GM18508 (cell line): ENCODE measurements around the gene RPH3AL.

Experiments used
- ATAC-seq: cut with Tn5 transposase; IDR thresholded peaks from one replicate; pipeline ENCODE4 v1.9.1; 2021; ENCODE audit warnings: moderate number of reproducible peaks; ENCODE audit not compliant: insufficient read depth, unreplicated experiment

RPH3AL gene

DNA sequence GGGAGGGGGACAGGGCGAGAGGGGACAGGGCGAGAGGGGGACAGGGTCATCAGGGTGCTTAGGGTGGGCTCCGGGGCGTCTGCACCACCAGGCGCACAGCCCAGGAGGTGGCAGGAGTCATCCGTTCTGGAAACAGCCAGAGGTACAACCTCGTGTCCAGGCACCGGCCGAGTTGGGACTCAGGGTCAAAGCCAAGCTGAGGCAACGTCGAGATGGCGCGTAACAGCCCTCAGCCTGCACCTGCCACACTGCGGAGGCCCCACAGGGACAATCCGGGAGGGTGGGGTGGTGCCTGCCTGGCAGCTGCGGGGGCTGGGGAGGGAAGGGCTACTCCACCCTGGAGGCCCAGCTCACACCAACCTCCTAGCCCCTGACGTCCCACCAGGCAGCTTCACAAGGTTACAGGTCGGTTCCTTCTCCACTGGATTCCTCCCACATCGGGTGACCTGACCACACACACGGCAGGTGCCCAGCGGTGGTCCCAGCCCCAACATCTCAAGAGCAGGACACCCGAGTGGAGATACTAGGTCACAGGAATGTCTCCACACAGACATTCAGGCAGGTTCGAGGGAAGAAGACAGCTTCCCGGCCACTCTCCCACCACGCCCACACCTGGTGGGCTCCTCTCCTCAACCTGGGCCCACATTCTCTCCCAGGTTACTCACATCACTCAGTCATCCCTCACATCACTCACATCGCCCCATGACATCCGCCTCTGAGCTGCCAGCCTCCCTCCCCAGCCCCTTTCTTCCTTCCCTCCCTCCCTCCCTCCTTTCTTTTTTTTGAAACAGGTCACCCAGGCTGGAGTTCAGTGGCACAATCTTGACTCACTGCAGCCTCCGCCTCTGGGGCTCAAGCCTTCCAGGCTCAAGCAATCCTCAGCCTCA lies 47.3 kb downstream of the RPH3AL start:
- ATAC-seq = no peak

DNA sequence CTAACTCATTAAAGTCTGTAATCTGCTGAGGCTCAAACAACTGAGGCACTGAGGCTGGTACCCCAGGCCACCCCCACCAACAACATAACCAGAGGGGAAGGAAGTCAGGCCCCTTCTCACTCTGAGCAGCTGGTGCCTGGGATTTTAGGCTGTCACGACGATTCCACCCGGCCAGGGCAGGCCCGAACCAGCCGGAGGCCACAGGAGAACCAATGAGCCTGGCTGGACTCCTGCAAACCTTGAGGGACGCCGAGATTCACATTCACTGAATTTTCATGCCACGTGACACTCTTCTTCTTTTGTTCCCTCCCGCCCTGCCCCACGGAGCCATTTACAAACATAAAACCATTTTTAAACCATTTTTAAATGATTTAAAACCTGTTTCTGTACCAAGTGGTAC lies 48.1 kb downstream of the RPH3AL start:
- ATAC-seq = no peak

DNA sequence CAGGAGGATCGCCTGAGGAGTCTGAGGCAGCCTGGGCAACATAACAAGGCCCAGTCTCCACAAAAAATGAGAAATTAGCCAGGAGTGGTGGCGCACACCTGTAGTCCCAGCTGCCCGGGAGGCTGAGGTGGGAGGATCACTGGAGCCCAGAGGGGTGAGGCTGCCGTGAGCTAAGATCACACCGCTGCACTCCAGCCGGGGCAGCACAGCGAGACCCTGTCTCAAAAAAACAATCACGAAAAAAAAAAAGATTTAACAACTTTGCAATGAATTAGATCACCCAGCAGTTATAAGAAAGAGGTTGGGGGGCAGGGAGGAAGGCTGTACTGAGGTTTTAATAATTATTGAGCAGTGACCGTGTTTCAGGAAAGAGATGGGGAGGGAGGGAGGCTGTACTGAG lies 49.4 kb downstream of the RPH3AL start:
- ATAC-seq = no peak

DNA sequence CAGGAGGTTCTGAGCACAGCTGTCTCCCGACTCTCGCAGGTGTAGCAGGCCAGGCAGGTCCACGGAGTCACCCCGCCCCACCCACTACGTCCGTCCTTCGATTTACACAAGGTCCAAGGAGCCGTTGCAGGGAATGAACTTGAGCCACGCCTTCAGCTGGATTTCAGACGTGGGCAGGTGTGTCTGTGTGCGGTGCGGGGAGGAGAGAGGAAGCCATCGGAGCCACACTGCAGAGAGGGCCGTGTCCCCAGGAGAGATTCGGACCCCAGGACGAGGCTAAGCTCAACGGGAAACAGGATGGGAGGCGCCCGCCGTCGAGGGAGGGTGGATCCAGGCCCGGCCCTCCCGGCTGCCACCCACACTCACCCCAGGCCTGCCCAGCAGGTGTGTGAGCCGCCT lies 50.3 kb downstream of the RPH3AL start:
- ATAC-seq = no peak

DNA sequence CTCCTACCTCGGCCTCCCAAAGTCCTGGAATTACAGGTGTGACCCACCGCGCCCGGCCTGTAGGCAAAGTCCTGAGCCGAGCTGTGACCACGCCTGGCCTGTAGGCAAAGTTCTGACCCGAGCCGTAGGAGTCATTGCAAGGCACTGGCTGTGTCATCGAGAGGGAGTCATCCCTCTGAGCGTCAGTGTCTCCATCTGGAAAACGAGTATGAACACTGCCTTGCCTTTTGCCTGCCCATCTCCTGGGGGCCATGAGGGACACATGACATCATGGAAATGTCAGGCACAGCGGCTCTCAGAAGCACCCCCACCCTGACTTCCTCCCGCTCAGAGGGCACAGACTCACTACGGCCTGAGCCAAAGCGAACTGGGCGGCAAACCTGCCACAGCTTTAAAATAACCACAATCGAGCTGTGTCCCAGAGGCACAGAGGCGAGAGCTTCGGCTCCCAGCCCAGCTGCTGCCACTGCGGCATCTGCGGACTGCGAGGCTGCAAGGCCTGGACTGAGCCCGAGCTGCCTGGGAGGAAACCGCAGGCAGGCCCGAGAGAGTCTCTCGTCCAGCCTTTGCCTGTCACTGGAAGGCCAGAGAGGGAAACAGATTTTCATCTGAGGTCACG lies 50.8 kb downstream of the RPH3AL start:
- ATAC-seq = no peak

DNA sequence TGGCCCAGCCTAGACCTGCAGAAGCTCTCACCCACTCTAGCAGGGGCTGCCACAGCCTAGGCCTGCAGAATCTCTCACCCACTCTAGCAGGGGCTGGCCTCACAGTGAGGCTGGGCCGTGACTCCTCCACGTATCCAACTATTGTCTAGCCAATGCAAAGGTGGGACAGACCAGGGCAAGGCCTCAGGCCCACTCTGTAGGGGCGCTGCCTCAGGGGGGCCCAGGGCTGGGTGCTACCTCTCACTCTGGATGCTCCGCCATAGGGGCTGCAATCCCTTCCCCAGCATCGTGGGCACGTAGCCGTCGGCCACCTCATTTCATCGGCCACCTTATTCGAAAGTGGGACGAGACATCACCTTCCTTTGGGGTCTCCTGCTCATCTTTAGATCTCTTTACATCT lies 51.7 kb downstream of the RPH3AL start:
- no peak for ATAC-seq

DNA sequence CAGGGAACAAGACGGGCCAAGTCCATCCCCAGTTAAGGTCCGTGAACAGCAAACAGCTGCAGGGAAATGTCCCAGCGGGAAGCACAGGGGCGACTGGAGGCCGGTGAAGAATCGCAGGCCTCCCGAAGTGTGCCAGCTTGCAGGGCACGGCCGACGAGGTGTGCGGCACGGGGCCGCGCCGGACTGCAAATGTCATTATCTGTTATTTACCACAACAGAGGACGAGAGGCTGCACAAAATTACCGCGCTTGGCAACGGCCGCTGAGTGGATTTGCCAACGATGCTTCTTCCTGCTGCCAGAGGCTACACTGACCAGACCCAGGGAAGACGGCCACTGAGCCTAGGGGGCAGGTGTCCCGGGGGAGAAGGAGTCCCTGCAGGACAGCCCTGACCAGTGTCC lies 53.1 kb downstream of the RPH3AL start:
- ATAC-seq = no peak

DNA sequence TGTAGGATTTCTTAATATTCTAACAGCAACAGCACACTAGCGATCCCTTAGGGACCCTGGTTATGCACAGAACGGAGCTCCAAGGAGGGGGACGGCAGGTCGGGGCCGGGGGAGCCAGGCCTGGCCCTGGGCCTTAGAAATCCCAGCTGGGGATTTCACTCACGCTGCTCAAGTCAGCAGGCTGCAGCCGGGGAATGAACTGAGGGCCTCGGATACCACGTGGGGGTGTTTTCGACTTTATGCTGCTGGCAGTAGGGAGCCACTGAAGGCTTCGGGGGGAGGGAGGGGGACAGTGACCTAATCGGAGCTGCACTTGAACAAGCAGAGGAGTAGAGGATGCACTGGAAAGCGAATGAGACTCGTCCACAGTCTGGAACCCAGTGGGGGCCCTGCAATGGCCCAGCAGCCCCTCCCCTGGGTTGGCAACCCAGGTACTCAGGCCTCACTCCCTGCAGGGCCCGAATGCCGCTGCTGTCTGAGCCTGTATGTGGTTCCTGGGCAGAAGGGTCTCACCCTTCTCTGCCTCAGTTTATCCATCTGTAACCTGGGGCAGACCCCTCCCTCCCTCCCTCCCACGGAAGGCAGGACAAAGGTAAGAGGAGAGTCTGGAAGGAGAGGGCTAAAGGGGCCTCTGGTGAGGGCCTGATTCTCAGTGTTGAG lies 53.7 kb downstream of the RPH3AL start:
- ATAC-seq = no peak

DNA sequence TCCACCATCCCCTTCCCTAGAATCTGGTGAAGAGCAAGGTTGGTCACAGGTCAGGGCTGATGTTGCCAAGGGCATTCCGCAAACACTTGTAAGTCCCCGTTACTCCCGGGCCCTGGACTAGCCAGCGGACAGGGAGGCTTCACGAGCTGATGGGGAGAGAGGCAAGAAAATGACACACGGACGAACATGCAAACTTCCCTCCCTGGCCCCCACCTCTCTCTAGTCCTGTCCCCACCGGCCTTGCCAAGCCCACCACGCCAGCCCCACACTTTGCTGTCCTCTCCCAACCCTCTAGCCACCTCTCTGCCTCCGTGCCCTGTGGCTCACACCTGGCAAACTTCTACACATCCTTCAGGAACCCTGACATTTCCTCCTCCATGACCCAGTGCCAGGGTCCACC lies 54.8 kb downstream of the RPH3AL start:
- ATAC-seq = no peak

DNA sequence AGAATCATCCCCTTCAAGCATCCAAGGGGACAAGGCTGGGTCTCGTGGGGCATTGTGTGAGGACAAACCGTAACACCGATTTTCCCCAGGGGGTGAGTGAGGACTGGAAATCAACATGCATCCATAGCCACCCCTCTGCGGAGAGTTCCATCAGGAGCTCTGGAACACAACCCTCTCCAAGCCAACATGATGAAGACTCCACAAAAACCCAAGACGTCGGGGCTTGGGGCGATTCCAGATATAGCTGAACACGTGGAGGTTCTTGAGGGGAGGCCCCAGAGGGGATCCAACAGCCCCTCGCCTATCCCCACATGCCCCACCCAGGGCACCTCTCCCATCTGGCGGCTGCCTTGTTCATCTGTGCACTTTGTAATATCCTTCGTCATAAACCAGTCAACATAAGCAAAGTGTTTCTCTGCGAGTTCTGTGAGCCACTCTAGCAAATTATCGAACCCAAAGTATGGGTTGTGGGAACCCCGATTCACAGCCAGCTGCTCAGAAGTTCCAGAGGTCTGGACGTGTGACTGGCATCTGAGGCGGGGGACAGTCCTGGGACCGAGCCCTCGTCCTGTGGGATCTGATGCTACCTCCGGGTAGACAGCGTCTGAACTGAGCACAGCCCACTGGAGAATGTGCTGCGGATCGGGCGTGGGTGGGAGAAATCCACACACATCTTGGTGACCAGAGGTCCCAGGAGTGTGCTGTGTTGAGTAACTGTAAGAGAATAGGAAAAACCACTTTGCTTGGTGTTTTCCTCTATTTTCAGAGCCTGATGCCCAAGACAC lies 55.5 kb downstream of the RPH3AL start:
- no peak for ATAC-seq

DNA sequence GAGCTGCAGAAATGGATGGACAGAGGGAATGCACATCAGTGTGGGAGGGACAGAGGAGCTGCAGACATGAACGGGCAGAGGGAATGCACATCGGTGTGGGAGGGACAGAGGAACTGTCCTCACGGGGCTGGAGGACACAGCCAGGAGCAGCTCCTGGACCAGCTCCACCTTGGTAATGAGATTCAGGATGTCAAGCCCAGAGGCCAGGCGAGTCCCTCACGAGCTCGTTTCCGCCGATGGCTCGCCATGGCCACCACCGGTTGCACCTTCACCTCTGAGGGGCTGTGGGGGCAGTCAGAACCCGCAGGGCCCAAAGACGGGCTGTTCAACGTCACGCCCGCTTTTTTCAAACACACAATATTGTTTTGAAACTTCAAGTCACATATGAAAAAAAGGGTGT lies 56.2 kb downstream of the RPH3AL start:
- no peak for ATAC-seq

DNA sequence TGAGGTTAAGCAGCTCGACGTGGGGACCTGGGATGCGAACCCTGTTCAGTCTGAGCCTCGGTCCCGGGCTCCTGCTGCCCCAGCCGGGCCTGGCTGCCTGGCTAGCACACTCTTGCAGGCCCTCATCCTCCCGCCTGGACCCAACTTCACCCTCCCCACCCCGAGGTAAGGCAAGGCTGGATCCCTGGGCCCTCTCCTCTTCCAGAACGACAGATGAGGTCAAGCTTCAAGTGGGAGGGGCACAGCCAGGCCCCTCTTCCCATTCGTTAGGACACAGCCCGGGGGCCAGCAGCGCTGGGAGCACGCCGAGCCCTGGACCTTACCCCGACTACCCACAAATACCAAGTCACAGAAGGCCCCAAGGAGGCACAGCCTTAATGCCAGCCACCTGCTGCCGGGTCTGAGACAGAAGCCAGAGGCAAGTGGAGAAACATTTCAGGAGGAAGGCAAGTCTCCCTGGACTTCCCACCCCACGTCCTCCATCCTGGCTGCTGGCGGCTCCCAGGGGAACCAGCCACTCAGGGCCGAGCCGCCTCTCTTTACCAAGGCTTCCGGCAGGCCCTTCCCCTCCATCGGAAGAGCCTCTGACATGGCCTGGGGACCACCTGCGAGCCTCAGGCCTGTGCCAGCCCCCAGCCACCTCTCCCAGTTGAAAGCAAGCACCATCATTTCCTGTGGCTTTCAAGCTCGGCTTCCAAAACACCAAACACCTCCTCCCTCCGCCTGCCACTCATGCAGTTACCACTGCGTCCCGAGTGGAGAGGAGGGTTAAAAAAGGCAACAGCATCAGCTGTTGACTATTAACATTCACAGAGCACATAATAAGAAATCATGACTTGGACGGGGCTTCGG lies 59.9 kb downstream of the RPH3AL start:
- ATAC-seq = no peak

DNA sequence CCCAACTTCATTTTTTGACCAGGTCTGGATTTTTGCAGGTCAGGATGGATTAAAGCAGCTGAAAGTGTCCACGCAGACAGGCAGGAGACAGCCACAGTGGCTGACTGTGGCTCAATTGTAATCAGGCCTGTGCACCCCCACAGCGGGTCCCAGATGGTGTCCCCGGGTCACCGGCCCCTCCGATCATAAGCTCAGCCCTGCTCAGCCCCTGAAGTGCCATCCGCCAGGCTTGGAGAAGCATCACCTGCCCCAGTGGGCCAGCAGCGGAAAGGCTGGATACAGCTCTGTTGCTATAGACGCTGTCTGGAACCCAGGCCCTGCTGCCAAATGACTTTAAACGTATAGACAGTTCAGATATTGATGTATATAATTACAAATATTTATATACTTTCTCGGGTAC lies 60.6 kb downstream of the RPH3AL start:
- no peak for ATAC-seq

DNA sequence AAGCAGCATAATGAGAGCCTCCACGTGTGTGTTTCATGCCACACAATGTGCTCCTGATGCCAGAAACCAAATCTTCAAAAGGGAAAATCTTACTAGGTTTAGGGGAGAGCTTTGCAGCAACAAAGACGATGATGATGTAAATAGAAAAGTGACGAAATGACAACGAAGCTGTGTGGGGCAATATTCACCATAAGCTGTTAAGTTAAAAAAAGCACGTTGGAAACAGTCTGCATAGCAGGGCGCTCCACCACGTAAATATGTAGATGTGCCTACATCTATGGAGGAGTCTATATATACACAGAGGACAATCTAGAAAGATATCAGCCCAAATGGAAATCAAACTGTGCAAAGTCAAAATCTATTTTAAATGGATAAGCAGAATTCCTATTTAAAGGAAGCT lies 61.0 kb downstream of the RPH3AL start:
- no peak for ATAC-seq

DNA sequence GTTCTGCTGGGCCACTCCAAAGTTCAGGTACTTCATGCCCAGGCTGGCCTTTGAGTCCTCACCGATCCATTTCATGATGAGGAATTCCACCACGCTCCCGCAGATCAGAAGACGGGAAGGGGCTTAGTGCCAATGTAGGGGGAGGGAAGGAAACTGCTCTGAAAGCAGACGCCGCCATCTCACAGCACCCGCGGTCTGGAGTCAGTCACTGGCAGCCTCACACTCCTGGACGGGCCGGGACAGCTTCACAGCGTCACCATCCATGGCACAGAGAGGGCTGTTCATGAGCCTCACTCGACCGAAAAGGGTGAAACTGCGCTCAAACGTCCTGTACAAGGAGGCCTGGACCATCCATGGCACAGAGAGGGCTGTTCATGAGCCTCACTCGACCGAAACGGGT lies 62.0 kb downstream of the RPH3AL start:
- no peak for ATAC-seq

DNA sequence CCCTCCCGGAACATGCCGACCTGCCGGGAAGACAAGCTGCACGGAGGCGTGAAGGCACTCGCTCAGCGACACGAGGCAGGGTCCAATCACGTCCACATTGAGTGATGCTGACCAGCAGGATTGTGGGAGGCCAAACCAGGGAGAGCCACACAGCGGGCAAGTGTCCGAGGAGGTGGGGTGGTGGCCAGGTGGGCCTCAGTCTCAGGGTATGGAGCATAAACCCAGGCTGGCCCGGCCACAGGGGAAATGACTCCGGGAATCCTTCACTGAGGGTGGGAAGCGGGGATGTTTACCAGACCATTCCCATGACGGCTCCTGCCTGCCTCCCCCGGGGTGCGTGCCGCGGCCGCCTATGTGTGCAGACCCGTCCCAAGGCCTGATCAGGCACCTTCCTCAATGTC lies 62.5 kb downstream of the RPH3AL start:
- no peak for ATAC-seq

DNA sequence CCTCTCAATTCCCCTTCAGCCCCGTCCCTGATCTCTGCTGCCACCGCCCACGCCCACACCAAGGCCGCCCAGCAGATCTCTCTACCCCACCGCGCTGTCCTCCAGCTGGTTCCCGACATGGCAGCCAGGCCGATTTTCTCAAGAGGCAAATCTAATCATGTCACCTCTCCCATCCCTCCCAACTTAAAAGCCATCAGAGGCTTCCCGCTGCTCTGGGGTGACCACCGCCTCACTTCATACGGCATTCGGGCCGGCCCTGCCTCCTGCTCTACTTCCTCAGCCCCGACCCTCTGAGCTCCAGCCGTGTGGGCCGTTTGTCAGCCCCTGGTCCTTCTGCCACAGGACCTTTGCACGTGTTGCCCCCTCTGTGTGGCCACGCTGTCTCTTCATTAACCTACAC lies 63.2 kb downstream of the RPH3AL start:
- ATAC-seq = no peak

DNA sequence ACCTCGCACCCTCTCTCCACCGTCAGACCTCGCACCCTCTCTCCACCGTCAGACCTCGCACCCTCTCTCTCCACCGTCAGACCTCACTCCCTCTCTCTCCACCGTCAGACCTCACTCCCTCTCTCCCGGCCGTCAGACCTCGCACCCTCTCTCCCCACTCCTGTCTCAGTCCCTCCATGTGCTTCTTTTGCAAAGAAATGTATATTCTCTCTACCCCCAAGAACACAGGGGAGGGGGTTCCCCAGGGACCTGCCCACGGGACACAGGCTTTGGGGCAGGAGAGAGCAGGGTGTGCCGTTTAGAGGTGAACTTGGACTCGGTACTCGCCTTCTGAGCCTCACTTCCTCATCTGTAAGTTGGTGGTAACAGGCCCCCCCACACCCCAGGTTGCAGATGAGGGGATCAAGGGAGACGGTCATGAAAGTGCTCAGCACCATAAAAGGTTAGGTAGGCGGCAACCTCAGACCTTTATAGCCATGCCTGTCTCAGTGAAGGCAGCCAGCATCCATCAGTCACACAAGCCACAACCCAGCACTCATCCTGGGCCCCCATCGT lies 63.7 kb downstream of the RPH3AL start:
- no peak for ATAC-seq

DNA sequence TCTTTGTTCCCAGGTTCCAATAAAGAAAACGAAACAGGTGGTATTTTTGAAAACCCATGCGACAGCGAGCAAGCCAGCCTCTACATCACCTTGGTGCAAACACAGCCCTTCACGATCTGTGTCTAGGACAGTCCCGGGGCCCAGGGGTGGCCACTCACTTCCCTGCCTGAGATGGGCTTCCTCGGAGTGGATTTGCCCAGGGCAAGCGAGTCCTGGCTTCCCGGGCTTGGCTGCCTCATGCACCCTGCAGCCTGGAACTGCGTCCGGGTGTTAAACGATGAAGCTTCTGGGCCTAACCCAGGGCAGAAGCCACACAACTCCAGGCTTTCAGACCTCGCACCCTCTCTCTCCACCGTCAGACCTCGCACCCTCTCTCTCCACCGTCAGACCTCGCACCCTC lies 66.0 kb downstream of the RPH3AL start:
- ATAC-seq = no peak
